ENCODE measurements around the gene INPP5A.
A peak's percentile ranks its signal among the peaks of the same experiment; 100 is the strongest.
"Not testable (repeated sequence)": the region's sequence is repeated elsewhere in the genome, so short reads cannot be mapped to it uniquely, and the experiment has no call there.

The INPP5A gene

GRCh38 chr10:132797986-132798385 lies 260.4 kb downstream of the INPP5A start:
- H3K4me2 ChIP-seq (ENCODE audit: low read length); H3K79me1 ChIP-seq (ENCODE audit: low read length); H3K27me3 ChIP-seq (ENCODE audit: insufficient read depth, low read length, poor library complexity); H3K36me3 ChIP-seq (ENCODE audit: control insufficient read depth, insufficient read depth, low read length); H2BK5ac ChIP-seq (ENCODE audit: low read length); H2BK15ac ChIP-seq (replicated peaks; ENCODE audit: low read depth); H3K79me2 ChIP-seq (ENCODE audit: control insufficient read depth, insufficient read depth, low read length); H2AK5ac ChIP-seq (ENCODE audit: low read length); H3K4ac ChIP-seq (ENCODE audit: low read depth, low read length); H3K4me1 ChIP-seq (ENCODE audit: control insufficient read depth, low read depth, low read length); H3K27ac ChIP-seq (ENCODE audit: low read depth, low read length); H3K56ac ChIP-seq (ENCODE audit: low read length); H4K5ac ChIP-seq (ENCODE audit: low read length); H3K18ac ChIP-seq (ENCODE audit: low read length); H3K4me3 ChIP-seq (ENCODE audit: low read length); H2BK120ac ChIP-seq (ENCODE audit: low read depth, low read length); DNase-seq; H3K9ac ChIP-seq (ENCODE audit: low read length); H4K8ac ChIP-seq (ENCODE audit: low read depth, low read length); H3K23ac ChIP-seq (ENCODE audit: low read length): not testable (repeated sequence)
- no CpG with 5 or more reads among the region's 32 CpGs for WGBS (ENCODE audit: extremely low coverage, insufficient coverage, low lambda C conversion rate)

GRCh38 chr10:132798403-132798802 lies 260.8 kb downstream of the INPP5A start:
- Histone ChIP-seq H3K79me1 (ENCODE audit: low read length) (no peaks in the 10 kb centered on the region), H3K23ac (ENCODE audit: low read length) (no peak overlapping the region), H3K79me2 (ENCODE audit: control insufficient read depth, insufficient read depth, low read length) (no peaks in the 10 kb centered on the region), H3K27me3 (ENCODE audit: insufficient read depth, low read length, poor library complexity) (no peaks in the 10 kb centered on the region), H3K36me3 (ENCODE audit: control insufficient read depth, insufficient read depth, low read length) (no peaks in the 10 kb centered on the region), H4K8ac (ENCODE audit: low read depth, low read length) (no peak overlapping the region), H3K56ac (ENCODE audit: low read length) (no peak overlapping the region), H2AK5ac (ENCODE audit: low read length) (no peak overlapping the region), H3K4me3 (ENCODE audit: low read length) (no peak overlapping the region), H3K27ac (ENCODE audit: low read depth, low read length) (no peak overlapping the region), H2BK120ac (ENCODE audit: low read depth, low read length) (no peak overlapping the region), H3K4ac (ENCODE audit: low read depth, low read length) (no peak overlapping the region), H2BK5ac (ENCODE audit: low read length) (no peak overlapping the region), H3K4me2 (ENCODE audit: low read length) (no peak overlapping the region), H4K5ac (ENCODE audit: low read length) (no peak overlapping the region), H3K9ac (ENCODE audit: low read length) (no peak overlapping the region), H3K4me1 (ENCODE audit: control insufficient read depth, low read depth, low read length) (no peaks in the 10 kb centered on the region), H3K18ac (ENCODE audit: low read length) (no peak overlapping the region), H2BK15ac (replicated peaks; ENCODE audit: low read depth) (no peak overlapping the region)
- no peak for DNase-seq
- no CpG with 5 or more reads among the region's 21 CpGs for WGBS (ENCODE audit: extremely low coverage, insufficient coverage, low lambda C conversion rate)

GRCh38 chr10:132798876-132799275 lies 261.3 kb downstream of the INPP5A start:
- Histone ChIP-seq H3K18ac (ENCODE audit: low read length) (no peak overlapping the region), H2BK5ac (ENCODE audit: low read length) (no peak overlapping the region), H3K4me3 (ENCODE audit: low read length) (no peak overlapping the region), H4K5ac (ENCODE audit: low read length) (no peak overlapping the region), H3K23ac (ENCODE audit: low read length) (no peak overlapping the region), H3K79me1 (ENCODE audit: low read length) (no peaks in the 10 kb centered on the region), H3K4me2 (ENCODE audit: low read length) (no peak overlapping the region), H3K79me2 (ENCODE audit: control insufficient read depth, insufficient read depth, low read length) (no peaks in the 10 kb centered on the region), H2BK120ac (ENCODE audit: low read depth, low read length) (no peak overlapping the region), H4K8ac (ENCODE audit: low read depth, low read length) (no peak overlapping the region), H3K36me3 (ENCODE audit: control insufficient read depth, insufficient read depth, low read length) (no peaks in the 10 kb centered on the region), H3K27me3 (ENCODE audit: insufficient read depth, low read length, poor library complexity) (no peaks in the 10 kb centered on the region), H2AK5ac (ENCODE audit: low read length) (no peak overlapping the region), H2BK15ac (replicated peaks; ENCODE audit: low read depth) (no peak overlapping the region), H3K27ac (ENCODE audit: low read depth, low read length) (no peak overlapping the region), H3K56ac (ENCODE audit: low read length) (no peak overlapping the region), H3K9ac (ENCODE audit: low read length) (no peak overlapping the region), H3K4me1 (ENCODE audit: control insufficient read depth, low read depth, low read length) (no peaks in the 10 kb centered on the region), H3K4ac (ENCODE audit: low read depth, low read length) (no peak overlapping the region)
- DNase-seq: no peak
- no CpG with 5 or more reads among the region's 15 CpGs for WGBS (ENCODE audit: extremely low coverage, insufficient coverage, low lambda C conversion rate)

- no peak overlapping the region for H3K27ac ChIP-seq (ENCODE audit: low read depth, low read length)
- H3K4me1 ChIP-seq (ENCODE audit: control insufficient read depth, low read depth, low read length): no peaks in the 10 kb centered on the region
- H3K18ac ChIP-seq (ENCODE audit: low read length): no peak overlapping the region
- no peaks in the 10 kb centered on the region for H3K79me2 ChIP-seq (ENCODE audit: control insufficient read depth, insufficient read depth, low read length)
- H3K9ac ChIP-seq (ENCODE audit: low read length): no peak overlapping the region
- H3K4me2 ChIP-seq (ENCODE audit: low read length): no peak overlapping the region
- H4K8ac ChIP-seq (ENCODE audit: low read depth, low read length): no peak overlapping the region
- H3K36me3 ChIP-seq (ENCODE audit: control insufficient read depth, insufficient read depth, low read length): no peaks in the 10 kb centered on the region
- no peak overlapping the region for H4K5ac ChIP-seq (ENCODE audit: low read length)
- no peak overlapping the region for H2BK5ac ChIP-seq (ENCODE audit: low read length)
- H3K4me3 ChIP-seq (ENCODE audit: low read length): no peak overlapping the region
- H2AK5ac ChIP-seq (ENCODE audit: low read length): no peak overlapping the region
- no CpG with 5 or more reads among the region's 11 CpGs for WGBS (ENCODE audit: extremely low coverage, insufficient coverage, low lambda C conversion rate)
- no peak overlapping the region for H2BK15ac ChIP-seq (replicated peaks; ENCODE audit: low read depth)
- no peak overlapping the region for H3K56ac ChIP-seq (ENCODE audit: low read length)
- H3K4ac ChIP-seq (ENCODE audit: low read depth, low read length): no peak overlapping the region
- no peak for DNase-seq
- H3K23ac ChIP-seq (ENCODE audit: low read length): no peak overlapping the region
- no peaks in the 10 kb centered on the region for H3K79me1 ChIP-seq (ENCODE audit: low read length)
- no peaks in the 10 kb centered on the region for H3K27me3 ChIP-seq (ENCODE audit: insufficient read depth, low read length, poor library complexity)
- H2BK120ac ChIP-seq (ENCODE audit: low read depth, low read length): no peak overlapping the region
Measured at GRCh38 chr10:132799865-132800264, 262.3 kb downstream of the INPP5A start.

- Histone ChIP-seq H3K56ac (ENCODE audit: low read length) (no peak overlapping the region), H3K36me3 (ENCODE audit: control insufficient read depth, insufficient read depth, low read length) (no peaks in the 10 kb centered on the region), H3K79me2 (ENCODE audit: control insufficient read depth, insufficient read depth, low read length) (no peaks in the 10 kb centered on the region), H3K4me1 (ENCODE audit: control insufficient read depth, low read depth, low read length) (no peaks in the 10 kb centered on the region), H3K9ac (ENCODE audit: low read length) (no peak overlapping the region), H2BK5ac (ENCODE audit: low read length) (no peak overlapping the region), H3K27ac (ENCODE audit: low read depth, low read length) (no peak overlapping the region), H3K18ac (ENCODE audit: low read length) (no peak overlapping the region), H3K4ac (ENCODE audit: low read depth, low read length) (no peak overlapping the region), H3K4me2 (ENCODE audit: low read length) (no peak overlapping the region), H2BK120ac (ENCODE audit: low read depth, low read length) (no peak overlapping the region), H3K27me3 (ENCODE audit: insufficient read depth, low read length, poor library complexity) (no peaks in the 10 kb centered on the region), H3K4me3 (ENCODE audit: low read length) (no peak overlapping the region), H3K23ac (ENCODE audit: low read length) (no peak overlapping the region), H2AK5ac (ENCODE audit: low read length) (no peak overlapping the region), H3K79me1 (ENCODE audit: low read length) (no peaks in the 10 kb centered on the region), H4K5ac (ENCODE audit: low read length) (no peak overlapping the region), H2BK15ac (replicated peaks; ENCODE audit: low read depth) (no peak overlapping the region), H4K8ac (ENCODE audit: low read depth, low read length) (no peak overlapping the region)
- no CpG with 5 or more reads among the region's 8 CpGs for WGBS (ENCODE audit: extremely low coverage, insufficient coverage, low lambda C conversion rate)
- no peak for DNase-seq
Measured at GRCh38 chr10:132802048-132802447, 264.5 kb downstream of the INPP5A start.

- H3K18ac ChIP-seq (ENCODE audit: low read length): no peak overlapping the region
- H2BK5ac ChIP-seq (ENCODE audit: low read length): no peak overlapping the region
- no peak overlapping the region for H3K27ac ChIP-seq (ENCODE audit: low read depth, low read length)
- H4K5ac ChIP-seq (ENCODE audit: low read length): no peak overlapping the region
- H2AK5ac ChIP-seq (ENCODE audit: low read length): no peak overlapping the region
- no peaks in the 10 kb centered on the region for H3K36me3 ChIP-seq (ENCODE audit: control insufficient read depth, insufficient read depth, low read length)
- no peak overlapping the region for H4K8ac ChIP-seq (ENCODE audit: low read depth, low read length)
- no peak overlapping the region for H2BK120ac ChIP-seq (ENCODE audit: low read depth, low read length)
- no CpG with 5 or more reads among the region's 16 CpGs for WGBS (ENCODE audit: extremely low coverage, insufficient coverage, low lambda C conversion rate)
- no peaks in the 10 kb centered on the region for H3K79me1 ChIP-seq (ENCODE audit: low read length)
- DNase-seq: peak; percentile 65
- no peak overlapping the region for H3K56ac ChIP-seq (ENCODE audit: low read length)
- no peaks in the 10 kb centered on the region for H3K4me1 ChIP-seq (ENCODE audit: control insufficient read depth, low read depth, low read length)
- H3K4me3 ChIP-seq (ENCODE audit: low read length): no peak overlapping the region
- H3K23ac ChIP-seq (ENCODE audit: low read length): no peak overlapping the region
- H3K79me2 ChIP-seq (ENCODE audit: control insufficient read depth, insufficient read depth, low read length): no peaks in the 10 kb centered on the region
- no peak overlapping the region for H3K4ac ChIP-seq (ENCODE audit: low read depth, low read length)
- no peaks in the 10 kb centered on the region for H3K27me3 ChIP-seq (ENCODE audit: insufficient read depth, low read length, poor library complexity)
- no peak overlapping the region for H3K9ac ChIP-seq (ENCODE audit: low read length)
- H3K4me2 ChIP-seq (ENCODE audit: low read length): no peak overlapping the region
- no peak overlapping the region for H2BK15ac ChIP-seq (replicated peaks; ENCODE audit: low read depth)
Measured at GRCh38 chr10:132802694-132803320, 265.2 kb downstream of the INPP5A start.

All from mesendoderm (in vitro differentiated cells).